Measurements from ENCODE around the gene KDM2B. TPM values are rescaled to one million over a fixed set of nuclear protein-coding genes. Genes with fewer than 3 reads are reported as not detected.

KDM2B gene
- total and polyA plus RNA-seq, 10 of the 15 experiments (the other 5 are each of a cell fraction or from before 2014, with no cell fraction given) = 13.6 to 124 (median 40.4) TPM

- TF ChIP-seq PBX3 (IDR thresholded peaks at IDR 0.05; ENCODE audit: insufficient replicate concordance, low read depth, low read length) (no peak), YBX1 (IDR thresholded peaks at IDR 0.05) (no peak), TCF7 (IDR thresholded peaks at IDR 0.05; ENCODE audit: borderline replicate concordance) (no peak), CBX3 (IDR thresholded peaks at IDR 0.05; ENCODE audit: borderline replicate concordance, low read depth) (no peak), ZNF217 (IDR thresholded peaks at IDR 0.05) (no peak), NRF1 (conservative IDR thresholded peaks at IDR 0.05; ENCODE audit: low read depth, low read length) (no peak), POLR2A (IDR thresholded peaks at IDR 0.05; ENCODE audit: low read depth, low read length) (no peak)
These were observed 112.4 kb downstream of the KDM2B start (continued) for GRCh38 chr12:121468499-121468801.

DNA sequence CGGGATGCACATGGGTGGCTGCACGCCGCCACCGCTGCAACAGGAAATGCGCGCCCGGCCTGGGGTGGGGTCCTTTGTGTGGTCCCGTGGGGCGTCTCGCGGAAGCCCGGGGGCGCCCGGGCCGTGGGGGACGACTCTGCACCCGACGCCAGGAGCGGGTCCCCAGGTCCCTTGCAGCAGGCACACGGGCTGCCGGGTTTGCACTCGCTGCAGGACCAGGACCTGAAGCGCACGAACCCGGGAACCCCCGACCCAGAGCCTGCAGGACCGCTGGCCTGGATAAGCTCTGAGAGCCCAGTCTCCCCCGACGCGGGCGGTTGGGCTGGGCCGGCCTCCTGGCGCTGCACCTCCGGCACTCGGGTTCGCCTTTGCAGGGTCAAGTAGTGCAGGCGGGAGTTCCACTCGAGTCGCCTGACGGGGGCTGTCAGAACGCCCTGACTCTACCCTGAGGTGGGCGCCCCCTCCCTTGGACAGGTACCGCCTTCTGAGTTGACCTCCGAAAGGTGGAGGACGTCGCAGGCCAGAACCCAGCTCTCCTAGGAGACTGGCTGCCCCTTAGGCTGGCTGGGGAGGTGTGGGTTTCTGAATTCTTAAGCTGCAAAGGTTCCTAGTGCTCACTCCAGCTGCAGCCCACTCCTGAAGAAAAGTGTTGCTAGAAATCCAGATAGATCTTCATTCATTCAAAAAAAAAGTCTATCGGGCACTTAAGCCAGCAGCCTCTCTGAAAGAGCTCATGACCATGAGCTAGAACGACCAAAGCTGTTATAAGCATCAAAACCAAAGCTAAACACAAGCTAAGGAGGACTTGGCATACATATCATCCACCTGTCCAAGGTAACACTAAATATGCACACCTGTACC lies 113.0 kb downstream of the KDM2B start:
- FAIRE-seq = no peak
- 6% methylated on average over 48 of the region's 48 CpGs for WGBS (ENCODE audit: insufficient coverage, insufficient replicate concordance, low lambda C conversion rate, missing lambda C conversion rate)
- ChIA-PET CTCF (interaction anchor here (0.6 to 1.0 kb wide), 4 partner anchors 10 to 1000 kb away, joined by 3 to 5 read pairs (median 4); no protein-coding TSS in a partner anchor), RAD21 (ENCODE audit: unreplicated experiment) (interaction anchor here (1.2 kb wide), 1 partner anchor 204 kb away, joined by 6 read pairs; no protein-coding TSS in a partner anchor), POLR2A (interaction anchor here (0.5 to 1.2 kb wide), 6 partner anchors 9 to 338 kb away, joined by 3 to 4 read pairs (median 3); partner anchors contain the start of gene ANAPC5), SMC1A (ENCODE audit: uncharacterized antibody, unreplicated experiment) (interaction anchor here (0.8 to 1.1 kb wide), 3 partner anchors 9 to 219 kb away, joined by 3 read pairs; no protein-coding TSS in a partner anchor)
- no peaks in the 10 kb centered on the region for H3K27me3 ChIP-seq (replicated peaks in 1 of 2; ENCODE audit: control insufficient read depth in 2 of 2, insufficient read depth in 2 of 2, low read length in 1 of 2)
- no TSS peak for BruUV-seq (replicated peaks)
- H3K4me3 ChIP-seq = peak overlapping the region; percentile 62
- no peaks in the 10 kb centered on the region for H3K9me3 ChIP-seq (replicated peaks; ENCODE audit: control insufficient read depth, insufficient read depth, low read length)
- H3K4me2 ChIP-seq (ENCODE audit: control insufficient read depth, insufficient read depth) = peak overlapping the region; percentile 92
- peaks cover 2% of the 10 kb centered on the region; the same call in 1 of the 2 replicates for H3K4me1 ChIP-seq (ENCODE audit: control insufficient read depth, insufficient read depth, low read length)
- no peak for DNase-seq (ENCODE audit: low read depth, low spot score)
- in situ Hi-C loops (cut with MboI) (no loop called here), intact Hi-C loops (cut with micrococcal nuclease; ENCODE audit: unreplicated experiment) (no loop called here)
- H3K79me2 ChIP-seq (ENCODE audit: control insufficient read depth, insufficient read depth, low read length) = peaks cover 43% of the 10 kb centered on the region
- H2AFZ ChIP-seq (ENCODE audit: control insufficient read depth, low read depth, low read length) = peak overlapping the region; percentile 28
- H3K36me3 ChIP-seq (ENCODE audit: control insufficient read depth in 2 of 2, insufficient read depth in 2 of 2, low read length in 1 of 2) = peaks cover 3% of the 10 kb centered on the region in 2 experiments
- peak; percentile 35 for ATAC-seq
- H3K27ac ChIP-seq (ENCODE audit: control insufficient read depth, insufficient read depth) = peak overlapping the region; percentile 24
- H3K9ac ChIP-seq (ENCODE audit: control insufficient read depth, insufficient read depth, low read length) = peak overlapping the region; percentile 42; the same call in 1 of the 2 replicates
- peaks cover 8% of the 10 kb centered on the region; the same call in 1 of the 2 replicates for H4K20me1 ChIP-seq (ENCODE audit: control insufficient read depth, insufficient read depth)
- TF ChIP-seq USF2 (IDR thresholded peaks at IDR 0.05; ENCODE audit: borderline replicate concordance, low read depth, low read length) (no peak), DPF2 (IDR thresholded peaks at IDR 0.05) (peak; percentile 64), NR2C2 (IDR thresholded peaks at IDR 0.05; ENCODE audit: borderline replicate concordance, control insufficient read depth, insufficient read length, low read depth) (no peak), NR2F1 (conservative IDR thresholded peaks at IDR 0.05) (0 out of 2 replicates have a peak, but pooled peaks have one; percentile 12), MEF2B (IDR thresholded peaks at IDR 0.05; ENCODE audit: partially characterized antibody, poor library complexity, severe bottlenecking) (peak; percentile 35), KLF5 (IDR thresholded peaks at IDR 0.05; ENCODE audit: partially characterized antibody) (peak; percentile 53), PAX5 (IDR thresholded peaks at IDR 0.05; ENCODE audit: borderline replicate concordance, low read depth, low read length) (peak; percentile 65; the same call in 1 of the 2 replicates), JUND (IDR thresholded peaks at IDR 0.05; ENCODE audit: low read depth, low read length) (no peak)
- TF ChIP-seq, protein P1, sequence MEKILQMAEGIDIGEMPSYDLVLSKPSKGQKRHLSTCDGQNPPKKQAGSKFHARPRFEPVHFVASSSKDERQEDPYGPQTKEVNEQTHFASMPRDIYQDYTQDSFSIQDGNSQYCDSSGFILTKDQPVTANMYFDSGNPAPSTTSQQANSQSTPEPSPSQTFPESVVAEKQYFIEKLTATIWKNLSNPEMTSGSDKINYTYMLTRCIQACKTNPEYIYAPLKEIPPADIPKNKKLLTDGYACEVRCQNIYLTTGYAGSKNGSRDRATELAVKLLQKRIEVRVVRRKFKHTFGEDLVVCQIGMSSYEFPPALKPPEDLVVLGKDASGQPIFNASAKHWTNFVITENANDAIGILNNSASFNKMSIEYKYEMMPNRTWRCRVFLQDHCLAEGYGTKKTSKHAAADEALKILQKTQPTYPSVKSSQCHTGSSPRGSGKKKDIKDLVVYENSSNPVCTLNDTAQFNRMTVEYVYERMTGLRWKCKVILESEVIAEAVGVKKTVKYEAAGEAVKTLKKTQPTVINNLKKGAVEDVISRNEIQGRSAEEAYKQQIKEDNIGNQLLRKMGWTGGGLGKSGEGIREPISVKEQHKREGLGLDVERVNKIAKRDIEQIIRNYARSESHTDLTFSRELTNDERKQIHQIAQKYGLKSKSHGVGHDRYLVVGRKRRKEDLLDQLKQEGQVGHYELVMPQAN (conservative IDR thresholded peaks at IDR 0.05) = peak; percentile 60; the same call in 1 of the 2 replicates

Measured in GM12878 (cell line).